K562 (cell line): ENCODE data around the gene KLK2. TPM values are rescaled to one million over a fixed set of nuclear protein-coding genes. Genes with fewer than 3 reads are reported as not detected.

ENCODE experiments used
- ATF2 ChIP-seq: sonication (generic); formaldehyde crosslinking; IDR thresholded peaks from 2 replicates; pipeline ENCODE4 v1.8.1; 2022; ENCODE audit warnings: missing genetic modification reagents
- BRCA1 ChIP-seq, 2 experiments: fragments of 450-650 bp in 1 of 2; sonication (generic) in 1 of 2; formaldehyde crosslinking in 1 of 2; IDR thresholded peaks; 2 replicates each; pipeline versions ENCODE4 v1.5.0 to v1.6.1; 2017 to 2020; ENCODE audit warnings: mild to moderate bottlenecking in 1 of 2, missing genetic modification reagents in 1 of 2
- EHMT2 ChIP-seq: fragments of 450-650 bp; IDR thresholded peaks from 2 replicates; pipeline ENCODE4 v1.6.1; 2018; ENCODE audit warnings: antibody characterized with exemption
- HBP1 ChIP-seq: fragments of 450-650 bp; formaldehyde crosslinking; IDR thresholded peaks from 2 replicates; pipeline ENCODE4 v1.4.0; 2022; ENCODE audit warnings: missing genetic modification characterization
- KLF13 ChIP-seq: fragments of 450-650 bp; IDR thresholded peaks from 2 replicates; pipeline ENCODE4 v1.6.1; 2016; ENCODE audit warnings: missing genetic modification characterization, low read depth, mild to moderate bottlenecking, missing compliant biosample characterization, moderate library complexity, borderline replicate concordance
- NFIC ChIP-seq: fragments of 450-650 bp; IDR thresholded peaks from 2 replicates; pipeline ENCODE4 v1.6.1; 2017; ENCODE audit warnings: mild to moderate bottlenecking, inconsistent platforms
- RERE ChIP-seq: sonication (generic); formaldehyde crosslinking; IDR thresholded peaks from 2 replicates; pipeline ENCODE4 v1.8.0; 2023; ENCODE audit warnings: missing genetic modification reagents, mild to moderate bottlenecking, borderline replicate concordance
- SIX5 ChIP-seq, 2 experiments: IDR thresholded peaks; 2 replicates each; pipeline ENCODE4 v1.6.1; 2011; ENCODE audit warnings: low read length in 2 of 2, borderline replicate concordance in 1 of 2, low read depth in 1 of 2, mild to moderate bottlenecking in 1 of 2, moderate library complexity in 1 of 2; ENCODE audit not compliant: insufficient read depth in 1 of 2
- SRF ChIP-seq, 2 experiments: fragments of 250-450, 450-650 bp in 1 of 2; sonication (Bioruptor Pico) in 1 of 2; sonication (generic) in 1 of 2; formaldehyde crosslinking; IDR thresholded peaks; 2 replicates each; pipeline versions ENCODE4 v1.5.0 to v1.5.1; 2020 to 2022; ENCODE audit warnings: mild to moderate bottlenecking in 1 of 2, missing genetic modification reagents in 1 of 2
- ZMIZ1 ChIP-seq, 2 experiments: fragments of 150-350 bp in 1 of 2; IDR thresholded peaks; 2 replicates each; pipeline ENCODE4 v1.6.1; 2012 to 2016; ENCODE audit warnings: low read depth in 2 of 2, low read length in 2 of 2, mild to moderate bottlenecking in 1 of 2, moderate library complexity in 1 of 2
- polyA plus RNA-seq, 8 experiments: library from polyadenylated mRNA; depleted of rRNA in 4 of 8; stranded (reverse) in 5 of 8; unstranded in 3 of 8; fragments of >200 nt; fragmentation: Nextera tagmentation in 2 of 8; fragmentation: Illumina TruSeq in 1 of 8; extraction: Ambion mirVana in 2 of 8; extraction: Trizol in 1 of 8; gene quantifications; 2 replicates each; pipeline versions ENCODE4 v1.2.1 to v1.2.3, GENCODE V29; 2011 to 2014; ENCODE audit warnings: inconsistent platforms in 1 of 8, missing spikeins in 1 of 8
- total RNA-seq, 7 experiments: library from RNA; depleted of rRNA in 6 of 7; stranded (reverse); fragments of >200 nt in 6 of 7; fragmentation: Illumina TruSeq in 2 of 7; extraction: Trizol in 2 of 7; gene quantifications; 2 replicates each; pipeline versions ENCODE4 v1.2.1 to v1.2.3, GENCODE V29; 2011 to 2021; ENCODE audit warnings: low replicate concordance in 1 of 7

Gene KLK2
- total and polyA plus RNA-seq, 9 of the 15 experiments (the other 6 are each of a cell fraction or from before 2014, with no cell fraction given), result 0.11 to 0.47 (median 0.23) TPM; not detected in 1

GRCh38 chr19:50878851-50879250, 5.6 kb downstream of the KLK2 start (continued):
- TF ChIP-seq ATF2 (CRISPR knock-in tag), result no peak
- TF ChIP-seq NFIC, result 0 out of 2 replicates have a peak, but pooled peaks have one; percentile 19
- TF ChIP-seq HBP1 (CRISPR knock-in tag), result no peak
- no peak for TF ChIP-seq EHMT2
- no peak for TF ChIP-seq RERE (CRISPR knock-in tag)
- 0 out of 4 replicates have a peak, but pooled peaks of 1 of the 2 experiments have one; percentile 16 for TF ChIP-seq ZMIZ1 (IDR thresholded peaks at IDR 0.05; ENCODE audit: low read depth in 2 of 2, low read length in 2 of 2)
- no peak for TF ChIP-seq SIX5 (IDR thresholded peaks at IDR 0.05; ENCODE audit: borderline replicate concordance in 1 of 2, insufficient read depth in 1 of 2, low read depth in 1 of 2, low read length in 2 of 2)
- no peak for TF ChIP-seq KLF13
- TF ChIP-seq SRF (CRISPR knock-in tag; IDR thresholded peaks at IDR 0.05), result no peak
- no peak for TF ChIP-seq BRCA1 (IDR thresholded peaks at IDR 0.05)
- no peak for TF ChIP-seq BRCA1 (CRISPR knock-in tag; IDR thresholded peaks at IDR 0.05)
